Vagina (tissue), 2 donors: Measurements from ENCODE around the gene PADI1.

ENCODE experiments used
- CTCF ChIP-seq, 3 experiments: fragments of 450-650 bp in 2 of 3; fragments of 200-600 bp in 1 of 3; sonication (generic) in 1 of 3; IDR thresholded peaks; one replicate each; pipeline ENCODE4 v1.5.1; 2017 to 2019; ENCODE audit warnings: antibody characterized with exemption in 3 of 3, mild to moderate bottlenecking in 2 of 3, moderate library complexity in 2 of 3
- POLR2A ChIP-seq, 2 donors: fragments of 450-650 bp; IDR thresholded peaks; one replicate each; pipeline ENCODE4 v1.6.1; 2017; ENCODE audit warnings: antibody characterized with exemption in 2 of 2, mild to moderate bottlenecking in 2 of 2, moderate library complexity in 2 of 2

GRCh38 chr1:17201201-17202021 lies 3.5 kb upstream of the PADI1 start:
- TF ChIP-seq CTCF (IDR thresholded peaks at IDR 0.05): no peak
- no peak for TF ChIP-seq POLR2A (IDR thresholded peaks at IDR 0.05)
